Lower lobe of right lung (tissue), 2 donors: ENCODE results near the gene CCSAP. TPM values are rescaled to one million over a fixed set of nuclear protein-coding genes. Genes with fewer than 3 reads are reported as not detected.

Experiments used
- ATAC-seq, 2 donors: fragments of 200-7000 bp; cut with Tn5 transposase; one replicate each; pipeline ENCODE4 v1.9.1; 2020 to 2022; ENCODE audit warnings: mild to moderate bottlenecking in 2 of 2, moderate library complexity in 2 of 2
- DNase-seq: peaks from one replicate; pipeline ENCODE4 v3.0.0-alpha.2; 2020
- H3K27ac ChIP-seq: fragments of 200-600 bp; one replicate; pipeline ENCODE4 v1.8.0; 2022
- H3K27me3 ChIP-seq: fragments of 200-600 bp; one replicate; pipeline ENCODE4 v1.8.0; 2022; ENCODE audit warnings: low read depth
- H3K36me3 ChIP-seq: fragments of 200-600 bp; one replicate; pipeline ENCODE4 v1.8.0; 2022; ENCODE audit warnings: mild to moderate bottlenecking
- H3K4me1 ChIP-seq: fragments of 200-600 bp; one replicate; pipeline ENCODE4 v1.8.0; 2022
- H3K4me3 ChIP-seq: fragments of 200-600 bp; one replicate; pipeline ENCODE4 v1.8.0; 2022; ENCODE audit warnings: mild to moderate bottlenecking
- H3K9me3 ChIP-seq: fragments of 200-600 bp; one replicate; pipeline ENCODE4 v1.8.0; 2022
- intact Hi-C: fragments of 100-400 bp; cut with DNase I; formaldehyde crosslinking; loops from one replicate; pipeline ENCODE4 v1.11.0; 2022
- total RNA-seq: library from RNA; stranded (reverse); fragmentation: NEBNext Ultra II Directional; extraction: Animal tissue kit (Norgen Biotek cat#: 25700); gene quantifications from one replicate; pipeline ENCODE4 v1.2.1, GENCODE V29; 2021
- TF ChIP-seq, protein P1 (sequence below): fragments of 200-600 bp; IDR thresholded peaks from one replicate; pipeline ENCODE4 v1.8.0; 2022; ENCODE audit warnings: antibody characterized with exemption, mild to moderate bottlenecking
- donor health status: DM: no; HTN: yes; CAD: no; lungs with severe emphysema.

CCSAP gene
- total RNA-seq, 1 donor from 2014 or later = 12.2 TPM

- no peak overlapping the region for H3K27ac ChIP-seq
- H3K9me3 ChIP-seq = no peaks in the 10 kb centered on the region
- TF ChIP-seq, protein P1, sequence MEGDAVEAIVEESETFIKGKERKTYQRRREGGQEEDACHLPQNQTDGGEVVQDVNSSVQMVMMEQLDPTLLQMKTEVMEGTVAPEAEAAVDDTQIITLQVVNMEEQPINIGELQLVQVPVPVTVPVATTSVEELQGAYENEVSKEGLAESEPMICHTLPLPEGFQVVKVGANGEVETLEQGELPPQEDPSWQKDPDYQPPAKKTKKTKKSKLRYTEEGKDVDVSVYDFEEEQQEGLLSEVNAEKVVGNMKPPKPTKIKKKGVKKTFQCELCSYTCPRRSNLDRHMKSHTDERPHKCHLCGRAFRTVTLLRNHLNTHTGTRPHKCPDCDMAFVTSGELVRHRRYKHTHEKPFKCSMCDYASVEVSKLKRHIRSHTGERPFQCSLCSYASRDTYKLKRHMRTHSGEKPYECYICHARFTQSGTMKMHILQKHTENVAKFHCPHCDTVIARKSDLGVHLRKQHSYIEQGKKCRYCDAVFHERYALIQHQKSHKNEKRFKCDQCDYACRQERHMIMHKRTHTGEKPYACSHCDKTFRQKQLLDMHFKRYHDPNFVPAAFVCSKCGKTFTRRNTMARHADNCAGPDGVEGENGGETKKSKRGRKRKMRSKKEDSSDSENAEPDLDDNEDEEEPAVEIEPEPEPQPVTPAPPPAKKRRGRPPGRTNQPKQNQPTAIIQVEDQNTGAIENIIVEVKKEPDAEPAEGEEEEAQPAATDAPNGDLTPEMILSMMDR = no peak
- no peaks in the 10 kb centered on the region for H3K27me3 ChIP-seq
- H3K36me3 ChIP-seq = peaks cover 29% of the 10 kb centered on the region
- DNase-seq = no peak
- H3K4me1 ChIP-seq = no peaks in the 10 kb centered on the region
- ATAC-seq = no peak
- no peak overlapping the region for H3K4me3 ChIP-seq
- intact Hi-C loops = no loop called here
These were observed 17.4 kb downstream of the CCSAP start for GRCh38 chr1:229325401-229325800.

DNA sequence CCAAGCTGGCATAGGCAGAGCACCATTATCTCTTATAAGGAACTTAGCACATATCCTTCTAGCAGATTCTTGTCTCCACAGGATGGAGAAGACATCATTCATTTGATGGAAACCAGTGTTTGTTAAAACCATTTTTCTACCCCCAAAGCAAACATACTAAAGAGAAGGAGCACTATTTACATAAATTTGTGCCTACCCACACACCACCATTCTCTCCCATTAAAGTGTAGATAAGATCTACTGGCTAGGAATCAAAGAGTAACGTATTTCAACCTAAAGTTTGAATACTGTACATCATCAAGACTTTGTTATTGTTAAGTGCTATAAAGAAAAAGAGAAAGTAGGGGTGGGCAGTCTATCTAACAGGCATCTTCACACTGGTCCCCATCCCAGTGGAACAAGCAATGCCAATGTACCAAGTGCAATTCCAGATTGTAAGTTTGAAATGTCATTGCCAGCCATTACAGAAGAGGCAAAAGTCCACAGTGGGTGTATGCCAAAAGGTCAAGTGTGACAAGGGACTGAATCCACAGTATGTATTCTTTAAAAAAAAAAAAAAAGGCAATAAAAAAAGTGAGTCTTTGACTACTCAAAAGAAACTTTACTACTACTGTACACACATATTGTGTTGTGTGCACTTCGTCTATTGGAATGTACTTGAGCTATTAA, 18.8 kb downstream of the CCSAP start:
- TF ChIP-seq, protein P1 = no peak
- DNase-seq = no peak
- Histone ChIP-seq H3K36me3 (peaks cover 38% of the 10 kb centered on the region), H3K4me3 (no peak overlapping the region), H3K27me3 (no peaks in the 10 kb centered on the region), H3K27ac (no peak overlapping the region), H3K4me1 (no peaks in the 10 kb centered on the region), H3K9me3 (no peaks in the 10 kb centered on the region)
- no peak for ATAC-seq
- intact Hi-C loops = no loop called here

GRCh38 chr1:229323201-229323600, 19.6 kb downstream of the CCSAP start:
- ATAC-seq (no peak), DNase-seq (no peak)
- H3K27ac ChIP-seq = no peak overlapping the region
- TF ChIP-seq, protein P1 = no peak
- no peak overlapping the region for H3K4me3 ChIP-seq
- H3K27me3 ChIP-seq = no peaks in the 10 kb centered on the region
- no peaks in the 10 kb centered on the region for H3K4me1 ChIP-seq
- H3K36me3 ChIP-seq = peaks cover 38% of the 10 kb centered on the region
- no peaks in the 10 kb centered on the region for H3K9me3 ChIP-seq
- intact Hi-C loops = no loop called here

DNA sequence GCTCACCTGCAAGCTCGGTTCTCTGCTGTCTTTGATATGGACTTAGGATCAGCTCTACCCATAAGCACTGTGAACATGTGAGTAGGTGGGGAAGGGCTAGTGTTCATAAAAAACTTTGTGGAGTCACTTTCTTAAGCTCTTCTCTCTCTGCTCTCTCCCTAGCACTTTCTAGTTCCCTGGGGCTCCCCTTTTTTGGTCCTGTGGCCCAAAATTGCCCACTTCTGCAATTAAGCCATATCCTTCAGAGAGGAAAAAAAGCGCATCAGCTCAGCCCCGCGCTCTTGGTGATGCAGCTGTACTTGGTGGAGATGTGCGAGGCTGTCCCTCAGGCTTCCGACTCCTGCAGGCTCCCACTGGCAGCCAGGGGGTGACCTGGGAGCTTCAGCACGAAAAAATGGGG, 23.4 kb downstream of the CCSAP start:
- ATAC-seq (no peak), DNase-seq (no peak)
- Histone ChIP-seq H3K27me3 (no peaks in the 10 kb centered on the region), H3K27ac (no peak overlapping the region), H3K4me1 (no peaks in the 10 kb centered on the region), H3K4me3 (no peak overlapping the region), H3K9me3 (no peaks in the 10 kb centered on the region), H3K36me3 (peaks cover 32% of the 10 kb centered on the region)
- intact Hi-C loops = no loop called here
- TF ChIP-seq, protein P1 = no peak

DNA sequence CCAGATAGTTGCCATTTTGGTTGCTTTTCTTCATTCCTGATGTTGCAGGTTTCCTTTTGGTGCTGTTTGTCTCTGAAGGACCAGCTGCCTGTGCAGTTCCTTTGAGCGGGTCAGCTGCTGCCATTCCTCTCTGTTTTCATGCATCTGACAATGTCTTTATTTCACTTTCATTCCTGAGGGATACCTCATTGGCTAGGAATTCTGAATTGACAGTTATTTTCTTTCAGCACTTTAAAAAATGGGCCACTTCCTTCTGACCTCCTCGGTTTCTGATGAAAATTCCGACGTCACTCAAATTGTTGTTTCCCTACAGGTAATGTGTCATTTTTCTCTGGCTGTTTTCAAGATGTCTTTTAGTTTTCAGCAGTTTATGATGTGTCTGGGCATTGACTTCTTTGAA, 24.8 kb downstream of the CCSAP start:
- H3K4me1 ChIP-seq = no peaks in the 10 kb centered on the region

More for the DNA sequence above, 24.8 kb downstream of the CCSAP start:
- ATAC-seq = no peak
- H3K36me3 ChIP-seq = peaks cover 22% of the 10 kb centered on the region
- intact Hi-C loops = no loop called here
- H3K4me3 ChIP-seq = no peak overlapping the region
- H3K27me3 ChIP-seq = no peaks in the 10 kb centered on the region
- no peak for DNase-seq
- TF ChIP-seq, protein P1 = no peak
- no peak overlapping the region for H3K27ac ChIP-seq
- no peaks in the 10 kb centered on the region for H3K9me3 ChIP-seq
